HEK293 (cell line): ENCODE results near the gene RBM20.

Experiments
- BCL11B ChIP-seq: fragments of 450-650 bp; formaldehyde crosslinking; IDR thresholded peaks from 2 replicates; pipeline ENCODE4 v1.5.1; 2016; ENCODE audit warnings: low read depth, missing biosample characterization, missing genetic modification characterization
- KLF7 ChIP-seq: fragments of 450-650 bp; formaldehyde crosslinking; IDR thresholded peaks from 2 replicates; pipeline ENCODE4 v1.5.1; 2016; ENCODE audit warnings: missing biosample characterization, missing genetic modification characterization, borderline replicate concordance
- KLF9 ChIP-seq: fragments of 450-650 bp; formaldehyde crosslinking; IDR thresholded peaks from 2 replicates; pipeline ENCODE4 v1.5.1; 2016; ENCODE audit warnings: missing biosample characterization, missing genetic modification characterization, low read depth
- MZF1 ChIP-seq: fragments of 450-650 bp; formaldehyde crosslinking; IDR thresholded peaks from 2 replicates; pipeline ENCODE4 v1.5.1; 2017; ENCODE audit warnings: missing biosample characterization, missing genetic modification characterization, borderline replicate concordance
- REPIN1 ChIP-seq: fragments of 450-650 bp; formaldehyde crosslinking; IDR thresholded peaks from 2 replicates; pipeline ENCODE4 v1.5.1; 2017; ENCODE audit warnings: missing biosample characterization, missing genetic modification characterization, low read depth
- TCF7L2 ChIP-seq: IDR thresholded peaks from 2 replicates; pipeline ENCODE4 v1.6.1; 2011; ENCODE audit warnings: low read depth, mild to moderate bottlenecking, inconsistent platforms, low read length, moderate library complexity, borderline replicate concordance
- TRIM28 ChIP-seq: IDR thresholded peaks from 2 replicates; pipeline ENCODE4 v1.6.1; 2011; ENCODE audit warnings: low read length, control low read depth, borderline replicate concordance
- ZEB2 ChIP-seq: fragments of 450-650 bp; formaldehyde crosslinking; IDR thresholded peaks from 2 replicates; pipeline ENCODE4 v1.5.1; 2016; ENCODE audit warnings: missing biosample characterization, missing genetic modification characterization
- ZFP41 ChIP-seq: fragments of 450-650 bp; formaldehyde crosslinking; IDR thresholded peaks from 2 replicates; pipeline ENCODE4 v1.5.1; 2016; ENCODE audit warnings: missing biosample characterization, missing genetic modification characterization, borderline replicate concordance
- ZNF138 ChIP-seq: fragments of 450-650 bp; formaldehyde crosslinking; IDR thresholded peaks from 2 replicates; pipeline ENCODE4 v1.5.1; 2016; ENCODE audit warnings: missing biosample characterization, missing genetic modification characterization, borderline replicate concordance
- ZNF146 ChIP-seq: fragments of 450-650 bp; formaldehyde crosslinking; IDR thresholded peaks from 2 replicates; pipeline ENCODE4 v1.5.1; 2016; ENCODE audit warnings: missing biosample characterization, missing genetic modification characterization
- ZNF157 ChIP-seq: fragments of 450-650 bp; formaldehyde crosslinking; IDR thresholded peaks from 2 replicates; pipeline ENCODE4 v1.5.1; 2016; ENCODE audit warnings: missing biosample characterization, missing genetic modification characterization
- ZNF211 ChIP-seq: fragments of 450-650 bp; formaldehyde crosslinking; IDR thresholded peaks from 2 replicates; pipeline ENCODE4 v1.5.1; 2016; ENCODE audit warnings: low read depth, missing biosample characterization, missing genetic modification characterization
- ZNF214 ChIP-seq: fragments of 450-650 bp; formaldehyde crosslinking; IDR thresholded peaks from 2 replicates; pipeline ENCODE4 v1.5.1; 2017; ENCODE audit warnings: missing biosample characterization, mild to moderate bottlenecking, missing genetic modification characterization, borderline replicate concordance
- ZNF248 ChIP-seq: fragments of 450-650 bp; formaldehyde crosslinking; IDR thresholded peaks from 2 replicates; pipeline ENCODE4 v1.5.1; 2017; ENCODE audit warnings: missing biosample characterization, missing genetic modification characterization
- ZNF423 ChIP-seq: fragments of 450-650 bp; formaldehyde crosslinking; IDR thresholded peaks from 2 replicates; pipeline ENCODE4 v1.5.1; 2016; ENCODE audit warnings: missing biosample characterization, missing genetic modification characterization
- ZNF561 ChIP-seq: fragments of 450-650 bp; IDR thresholded peaks from 2 replicates; pipeline ENCODE4 v1.5.1; 2018; ENCODE audit warnings: missing biosample characterization, missing genetic modification characterization, borderline replicate concordance
- ZNF707 ChIP-seq: fragments of 450-650 bp; formaldehyde crosslinking; IDR thresholded peaks from 2 replicates; pipeline ENCODE4 v1.5.1; 2016; ENCODE audit warnings: missing biosample characterization, missing genetic modification characterization
- ZNF777 ChIP-seq: fragments of 450-650 bp; formaldehyde crosslinking; IDR thresholded peaks from 2 replicates; pipeline ENCODE4 v1.5.1; 2017; ENCODE audit warnings: missing biosample characterization, missing genetic modification characterization, borderline replicate concordance
- ZNF830 ChIP-seq: fragments of 450-650 bp; IDR thresholded peaks from 2 replicates; pipeline ENCODE4 v1.5.0; 2018; ENCODE audit warnings: missing biosample characterization, missing genetic modification characterization, low read depth, mild to moderate bottlenecking, moderate library complexity
- ZSCAN30 ChIP-seq: fragments of 450-650 bp; IDR thresholded peaks from 2 replicates; pipeline ENCODE4 v1.5.1; 2018; ENCODE audit warnings: missing biosample characterization, mild to moderate bottlenecking, missing genetic modification characterization, moderate library complexity
- ZXDB ChIP-seq: fragments of 450-650 bp; formaldehyde crosslinking; IDR thresholded peaks from 2 replicates; pipeline ENCODE4 v1.5.1; 2016; ENCODE audit warnings: missing biosample characterization, missing genetic modification characterization
- TF ChIP-seq, protein P1 (sequence below): fragments of 450-650 bp; formaldehyde crosslinking; IDR thresholded peaks from 2 replicates; pipeline ENCODE4 v1.5.1; 2016; ENCODE audit warnings: missing biosample characterization, missing genetic modification characterization
- TF ChIP-seq, protein P2 (sequence below): fragments of 450-650 bp; formaldehyde crosslinking; IDR thresholded peaks from 2 replicates; pipeline ENCODE4 v1.5.1; 2017; ENCODE audit warnings: missing biosample characterization, missing genetic modification characterization
- TF ChIP-seq, protein P3 (sequence below): fragments of 450-650 bp; formaldehyde crosslinking; IDR thresholded peaks from 2 replicates; pipeline ENCODE4 v1.5.1; 2016; ENCODE audit warnings: missing biosample characterization, missing genetic modification characterization
- TF ChIP-seq, protein P4 (sequence below): fragments of 450-650 bp; formaldehyde crosslinking; IDR thresholded peaks from 2 replicates; pipeline ENCODE4 v1.5.1; 2017; ENCODE audit warnings: missing biosample characterization, missing genetic modification characterization
- TF ChIP-seq, protein P5 (sequence below): fragments of 450-650 bp; formaldehyde crosslinking; IDR thresholded peaks from 2 replicates; pipeline ENCODE4 v1.5.1; 2017; ENCODE audit warnings: missing biosample characterization, missing genetic modification characterization
- TF ChIP-seq, protein P6 (sequence below): fragments of 450-650 bp; IDR thresholded peaks from 2 replicates; pipeline ENCODE4 v1.5.1; 2018; ENCODE audit warnings: missing biosample characterization, missing genetic modification characterization

The RBM20 gene

DNA sequence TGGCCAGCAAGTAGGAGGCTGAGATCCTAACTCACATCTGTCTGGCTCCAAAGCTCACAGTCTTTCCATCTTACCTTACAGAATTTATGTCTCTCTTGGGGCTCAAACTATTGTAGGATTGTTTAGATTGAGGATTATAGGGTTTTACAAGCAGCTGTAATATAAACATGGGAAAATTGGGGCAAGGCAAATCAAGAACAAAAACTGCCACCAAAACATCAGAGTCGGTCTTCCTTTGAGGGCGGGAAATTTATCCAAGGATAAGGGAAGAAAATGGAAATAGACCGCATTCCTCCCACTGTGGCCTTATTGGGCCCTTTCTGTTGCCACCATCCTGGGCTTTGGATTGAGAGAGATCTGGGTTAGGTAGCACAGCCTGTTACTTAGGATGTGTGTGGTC lies 22.5 kb downstream of the RBM20 start (continued):
- TF ChIP-seq, protein P1, sequence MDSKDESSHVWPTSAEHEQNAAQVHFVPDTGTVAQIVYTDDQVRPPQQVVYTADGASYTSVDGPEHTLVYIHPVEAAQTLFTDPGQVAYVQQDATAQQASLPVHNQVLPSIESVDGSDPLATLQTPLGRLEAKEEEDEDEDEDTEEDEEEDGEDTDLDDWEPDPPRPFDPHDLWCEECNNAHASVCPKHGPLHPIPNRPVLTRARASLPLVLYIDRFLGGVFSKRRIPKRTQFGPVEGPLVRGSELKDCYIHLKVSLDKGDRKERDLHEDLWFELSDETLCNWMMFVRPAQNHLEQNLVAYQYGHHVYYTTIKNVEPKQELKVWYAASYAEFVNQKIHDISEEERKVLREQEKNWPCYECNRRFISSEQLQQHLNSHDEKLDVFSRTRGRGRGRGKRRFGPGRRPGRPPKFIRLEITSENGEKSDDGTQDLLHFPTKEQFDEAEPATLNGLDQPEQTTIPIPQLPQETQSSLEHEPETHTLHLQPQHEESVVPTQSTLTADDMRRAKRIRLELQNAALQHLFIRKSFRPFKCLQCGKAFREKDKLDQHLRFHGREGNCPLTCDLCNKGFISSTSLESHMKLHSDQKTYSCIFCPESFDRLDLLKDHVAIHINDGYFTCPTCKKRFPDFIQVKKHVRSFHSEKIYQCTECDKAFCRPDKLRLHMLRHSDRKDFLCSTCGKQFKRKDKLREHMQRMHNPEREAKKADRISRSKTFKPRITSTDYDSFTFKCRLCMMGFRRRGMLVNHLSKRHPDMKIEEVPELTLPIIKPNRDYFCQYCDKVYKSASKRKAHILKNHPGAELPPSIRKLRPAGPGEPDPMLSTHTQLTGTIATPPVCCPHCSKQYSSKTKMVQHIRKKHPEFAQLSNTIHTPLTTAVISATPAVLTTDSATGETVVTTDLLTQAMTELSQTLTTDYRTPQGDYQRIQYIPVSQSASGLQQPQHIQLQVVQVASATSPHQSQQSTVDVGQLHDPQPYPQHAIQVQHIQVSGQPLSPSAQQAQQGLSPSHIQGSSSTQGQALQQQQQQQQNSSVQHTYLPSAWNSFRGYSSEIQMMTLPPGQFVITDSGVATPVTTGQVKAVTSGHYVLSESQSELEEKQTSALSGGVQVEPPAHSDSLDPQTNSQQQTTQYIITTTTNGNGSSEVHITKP: peak; percentile 28; the same call in 1 of the 2 replicates
- TF ChIP-seq TCF7L2 (peak; percentile 60; the same call in 1 of the 2 replicates), ZNF157 (tag by site-specific recombination) (no peak), ZNF707 (tag by site-specific recombination) (no peak), KLF7 (tag by site-specific recombination) (peak; percentile 56; the same call in 1 of the 2 replicates), ZSCAN30 (tag by site-specific recombination) (0 out of 2 replicates have a peak, but pooled peaks have one; percentile 24), ZNF423 (tag by site-specific recombination) (peak; percentile 76), ZNF138 (tag by site-specific recombination) (no peak), MZF1 (tag by site-specific recombination) (peak; percentile 59; the same call in 1 of the 2 replicates), ZNF211 (no peak), ZNF561 (tag by site-specific recombination) (0 out of 2 replicates have a peak, but pooled peaks have one; percentile 32), ZNF214 (tag by site-specific recombination) (no peak), ZNF146 (tag by site-specific recombination) (no peak), ZXDB (peak; percentile 68), REPIN1 (no peak), ZNF248 (no peak), TRIM28 (no peak; the same call in 1 of the 2 replicates), ZFP41 (tag by site-specific recombination) (no peak), ZNF777 (no peak), ZNF830 (tag by site-specific recombination) (no peak), KLF9 (tag by site-specific recombination) (no peak), BCL11B (tag by site-specific recombination) (peak; percentile 78), ZEB2 (0 out of 2 replicates have a peak, but pooled peaks have one; percentile 41)
- TF ChIP-seq, protein P2, sequence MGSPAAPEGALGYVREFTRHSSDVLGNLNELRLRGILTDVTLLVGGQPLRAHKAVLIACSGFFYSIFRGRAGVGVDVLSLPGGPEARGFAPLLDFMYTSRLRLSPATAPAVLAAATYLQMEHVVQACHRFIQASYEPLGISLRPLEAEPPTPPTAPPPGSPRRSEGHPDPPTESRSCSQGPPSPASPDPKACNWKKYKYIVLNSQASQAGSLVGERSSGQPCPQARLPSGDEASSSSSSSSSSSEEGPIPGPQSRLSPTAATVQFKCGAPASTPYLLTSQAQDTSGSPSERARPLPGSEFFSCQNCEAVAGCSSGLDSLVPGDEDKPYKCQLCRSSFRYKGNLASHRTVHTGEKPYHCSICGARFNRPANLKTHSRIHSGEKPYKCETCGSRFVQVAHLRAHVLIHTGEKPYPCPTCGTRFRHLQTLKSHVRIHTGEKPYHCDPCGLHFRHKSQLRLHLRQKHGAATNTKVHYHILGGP (tag by site-specific recombination): 0 out of 2 replicates have a peak, but pooled peaks have one; percentile 10
- TF ChIP-seq, protein P3, sequence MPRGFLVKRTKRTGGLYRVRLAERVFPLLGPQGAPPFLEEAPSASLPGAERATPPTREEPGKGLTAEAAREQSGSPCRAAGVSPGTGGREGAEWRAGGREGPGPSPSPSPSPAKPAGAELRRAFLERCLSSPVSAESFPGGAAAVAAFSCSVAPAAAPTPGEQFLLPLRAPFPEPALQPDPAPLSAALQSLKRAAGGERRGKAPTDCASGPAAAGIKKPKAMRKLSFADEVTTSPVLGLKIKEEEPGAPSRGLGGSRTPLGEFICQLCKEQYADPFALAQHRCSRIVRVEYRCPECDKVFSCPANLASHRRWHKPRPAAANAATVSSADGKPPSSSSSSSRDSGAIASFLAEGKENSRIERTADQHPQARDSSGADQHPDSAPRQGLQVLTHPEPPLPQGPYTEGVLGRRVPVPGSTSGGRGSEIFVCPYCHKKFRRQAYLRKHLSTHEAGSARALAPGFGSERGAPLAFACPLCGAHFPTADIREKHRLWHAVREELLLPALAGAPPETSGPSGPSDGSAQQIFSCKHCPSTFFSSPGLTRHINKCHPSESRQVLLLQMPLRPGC (tag by site-specific recombination): peak; percentile 55
- TF ChIP-seq, protein P4, sequence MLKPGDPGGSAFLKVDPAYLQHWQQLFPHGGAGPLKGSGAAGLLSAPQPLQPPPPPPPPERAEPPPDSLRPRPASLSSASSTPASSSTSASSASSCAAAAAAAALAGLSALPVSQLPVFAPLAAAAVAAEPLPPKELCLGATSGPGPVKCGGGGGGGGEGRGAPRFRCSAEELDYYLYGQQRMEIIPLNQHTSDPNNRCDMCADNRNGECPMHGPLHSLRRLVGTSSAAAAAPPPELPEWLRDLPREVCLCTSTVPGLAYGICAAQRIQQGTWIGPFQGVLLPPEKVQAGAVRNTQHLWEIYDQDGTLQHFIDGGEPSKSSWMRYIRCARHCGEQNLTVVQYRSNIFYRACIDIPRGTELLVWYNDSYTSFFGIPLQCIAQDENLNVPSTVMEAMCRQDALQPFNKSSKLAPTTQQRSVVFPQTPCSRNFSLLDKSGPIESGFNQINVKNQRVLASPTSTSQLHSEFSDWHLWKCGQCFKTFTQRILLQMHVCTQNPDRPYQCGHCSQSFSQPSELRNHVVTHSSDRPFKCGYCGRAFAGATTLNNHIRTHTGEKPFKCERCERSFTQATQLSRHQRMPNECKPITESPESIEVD (tag by site-specific recombination): peak; percentile 94
- TF ChIP-seq, protein P5, sequence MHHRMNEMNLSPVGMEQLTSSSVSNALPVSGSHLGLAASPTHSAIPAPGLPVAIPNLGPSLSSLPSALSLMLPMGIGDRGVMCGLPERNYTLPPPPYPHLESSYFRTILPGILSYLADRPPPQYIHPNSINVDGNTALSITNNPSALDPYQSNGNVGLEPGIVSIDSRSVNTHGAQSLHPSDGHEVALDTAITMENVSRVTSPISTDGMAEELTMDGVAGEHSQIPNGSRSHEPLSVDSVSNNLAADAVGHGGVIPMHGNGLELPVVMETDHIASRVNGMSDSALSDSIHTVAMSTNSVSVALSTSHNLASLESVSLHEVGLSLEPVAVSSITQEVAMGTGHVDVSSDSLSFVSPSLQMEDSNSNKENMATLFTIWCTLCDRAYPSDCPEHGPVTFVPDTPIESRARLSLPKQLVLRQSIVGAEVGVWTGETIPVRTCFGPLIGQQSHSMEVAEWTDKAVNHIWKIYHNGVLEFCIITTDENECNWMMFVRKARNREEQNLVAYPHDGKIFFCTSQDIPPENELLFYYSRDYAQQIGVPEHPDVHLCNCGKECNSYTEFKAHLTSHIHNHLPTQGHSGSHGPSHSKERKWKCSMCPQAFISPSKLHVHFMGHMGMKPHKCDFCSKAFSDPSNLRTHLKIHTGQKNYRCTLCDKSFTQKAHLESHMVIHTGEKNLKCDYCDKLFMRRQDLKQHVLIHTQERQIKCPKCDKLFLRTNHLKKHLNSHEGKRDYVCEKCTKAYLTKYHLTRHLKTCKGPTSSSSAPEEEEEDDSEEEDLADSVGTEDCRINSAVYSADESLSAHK: peak; percentile 90
- TF ChIP-seq, protein P6, sequence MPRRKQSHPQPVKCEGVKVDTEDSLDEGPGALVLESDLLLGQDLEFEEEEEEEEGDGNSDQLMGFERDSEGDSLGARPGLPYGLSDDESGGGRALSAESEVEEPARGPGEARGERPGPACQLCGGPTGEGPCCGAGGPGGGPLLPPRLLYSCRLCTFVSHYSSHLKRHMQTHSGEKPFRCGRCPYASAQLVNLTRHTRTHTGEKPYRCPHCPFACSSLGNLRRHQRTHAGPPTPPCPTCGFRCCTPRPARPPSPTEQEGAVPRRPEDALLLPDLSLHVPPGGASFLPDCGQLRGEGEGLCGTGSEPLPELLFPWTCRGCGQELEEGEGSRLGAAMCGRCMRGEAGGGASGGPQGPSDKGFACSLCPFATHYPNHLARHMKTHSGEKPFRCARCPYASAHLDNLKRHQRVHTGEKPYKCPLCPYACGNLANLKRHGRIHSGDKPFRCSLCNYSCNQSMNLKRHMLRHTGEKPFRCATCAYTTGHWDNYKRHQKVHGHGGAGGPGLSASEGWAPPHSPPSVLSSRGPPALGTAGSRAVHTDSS (tag by site-specific recombination): peak; percentile 24
